ENCODE measurements around the gene MRPL37.

DNA sequence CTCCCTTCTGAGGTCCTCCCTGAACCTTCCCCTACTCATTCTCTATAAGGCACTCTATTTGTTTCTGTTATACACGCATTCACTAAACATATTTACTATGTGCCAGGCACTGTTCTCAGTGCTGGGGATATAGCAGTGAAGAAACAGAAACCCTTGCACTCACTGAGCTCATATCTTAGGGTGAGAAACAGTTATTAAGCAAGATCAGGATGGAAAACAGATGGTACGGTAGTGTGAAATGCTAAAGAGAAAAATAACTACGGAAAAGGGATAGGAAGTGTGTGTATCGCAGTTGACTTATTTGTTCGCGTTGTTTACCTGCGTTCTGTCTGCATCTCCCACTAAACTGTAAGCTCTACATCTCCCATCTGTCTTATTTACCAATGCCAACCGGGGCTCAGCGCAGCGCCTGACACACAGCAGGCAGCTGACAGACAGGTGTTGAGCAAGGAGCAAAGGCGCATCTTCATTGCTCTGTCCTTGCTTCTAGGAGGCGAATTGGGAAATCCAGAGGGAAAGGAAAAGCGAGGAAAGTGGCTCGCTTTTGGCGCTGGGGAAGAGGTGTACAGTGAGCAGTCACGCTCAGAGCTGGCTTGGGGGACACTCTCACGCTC lies 709 bp upstream of the MRPL37 start:
- TF ChIP-seq POLR2A (IDR thresholded peaks at IDR 0.05): no peak
- TF ChIP-seq, protein P1, sequence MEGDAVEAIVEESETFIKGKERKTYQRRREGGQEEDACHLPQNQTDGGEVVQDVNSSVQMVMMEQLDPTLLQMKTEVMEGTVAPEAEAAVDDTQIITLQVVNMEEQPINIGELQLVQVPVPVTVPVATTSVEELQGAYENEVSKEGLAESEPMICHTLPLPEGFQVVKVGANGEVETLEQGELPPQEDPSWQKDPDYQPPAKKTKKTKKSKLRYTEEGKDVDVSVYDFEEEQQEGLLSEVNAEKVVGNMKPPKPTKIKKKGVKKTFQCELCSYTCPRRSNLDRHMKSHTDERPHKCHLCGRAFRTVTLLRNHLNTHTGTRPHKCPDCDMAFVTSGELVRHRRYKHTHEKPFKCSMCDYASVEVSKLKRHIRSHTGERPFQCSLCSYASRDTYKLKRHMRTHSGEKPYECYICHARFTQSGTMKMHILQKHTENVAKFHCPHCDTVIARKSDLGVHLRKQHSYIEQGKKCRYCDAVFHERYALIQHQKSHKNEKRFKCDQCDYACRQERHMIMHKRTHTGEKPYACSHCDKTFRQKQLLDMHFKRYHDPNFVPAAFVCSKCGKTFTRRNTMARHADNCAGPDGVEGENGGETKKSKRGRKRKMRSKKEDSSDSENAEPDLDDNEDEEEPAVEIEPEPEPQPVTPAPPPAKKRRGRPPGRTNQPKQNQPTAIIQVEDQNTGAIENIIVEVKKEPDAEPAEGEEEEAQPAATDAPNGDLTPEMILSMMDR (IDR thresholded peaks at IDR 0.05): no peak
